ENCODE results near the gene MAMSTR.
A peak's percentile ranks its signal among the peaks of the same experiment; 100 is the strongest.

The MAMSTR gene

GRCh38 chr19:48674216-48674809 is 45.2 kb downstream of the MAMSTR start:
- H3K9me3 ChIP-seq (ENCODE audit: control insufficient read depth, insufficient read depth, low read length), result no peaks in the 10 kb centered on the region
- H3K4me1 ChIP-seq (ENCODE audit: control insufficient read depth, insufficient read depth, low read length), result peaks cover 13% of the 10 kb centered on the region
- peak overlapping the region; percentile 13 for H3K4me3 ChIP-seq (ENCODE audit: low read depth, low read length)
- no peak overlapping the region for H3K9ac ChIP-seq (ENCODE audit: low read depth, low read length)
- no peaks in the 10 kb centered on the region for H3K36me3 ChIP-seq (ENCODE audit: control insufficient read depth, insufficient read depth, low read length)
- H3K27me3 ChIP-seq (ENCODE audit: control insufficient read depth, insufficient read depth, low read length), result peaks cover 8% of the 10 kb centered on the region

- H3K9me3 ChIP-seq (ENCODE audit: control insufficient read depth, insufficient read depth, low read length), result no peaks in the 10 kb centered on the region
- H3K4me3 ChIP-seq (ENCODE audit: low read depth, low read length), result peak overlapping the region; percentile 30
Observed at GRCh38 chr19:48673436-48674100, 46.0 kb downstream of the MAMSTR start.

GRCh38 chr19:48672994-48673393 is 46.5 kb downstream of the MAMSTR start, which contains the start of gene NTN5:
Gene NTN5 (minus strand): TSS chr19:48673017. CDS start chr19:48670986, 2,031 bp downstream.
- H3K9me3 ChIP-seq (ENCODE audit: control insufficient read depth, insufficient read depth, low read length), result no peaks in the 10 kb centered on the region
- H3K27me3 ChIP-seq (ENCODE audit: control insufficient read depth, insufficient read depth, low read length), result peaks cover 8% of the 10 kb centered on the region
- H3K4me3 ChIP-seq (ENCODE audit: low read depth, low read length), result peak within 1 kb of the TSS; percentile 30
- peaks cover 13% of the 10 kb centered on the region for H3K4me1 ChIP-seq (ENCODE audit: control insufficient read depth, insufficient read depth, low read length)
- H3K36me3 ChIP-seq (ENCODE audit: control insufficient read depth, insufficient read depth, low read length), result no peaks in the 10 kb centered on the region
- no peak within 1 kb of the TSS for H3K9ac ChIP-seq (ENCODE audit: low read depth, low read length)

More at GRCh38 chr19:48673436-48674100, 46.0 kb downstream of the MAMSTR start:
- no peaks in the 10 kb centered on the region for H3K36me3 ChIP-seq (ENCODE audit: control insufficient read depth, insufficient read depth, low read length)
- H3K4me1 ChIP-seq (ENCODE audit: control insufficient read depth, insufficient read depth, low read length), result peaks cover 13% of the 10 kb centered on the region
- peaks cover 8% of the 10 kb centered on the region for H3K27me3 ChIP-seq (ENCODE audit: control insufficient read depth, insufficient read depth, low read length)
- H3K9ac ChIP-seq (ENCODE audit: low read depth, low read length), result no peak overlapping the region

GRCh38 chr19:48671446-48671995 is 48.0 kb downstream of the MAMSTR start:
- H3K9ac ChIP-seq (ENCODE audit: low read depth, low read length), result no peak overlapping the region

GRCh38 chr19:48670699-48671445 is 48.7 kb downstream of the MAMSTR start:
- no peak overlapping the region for H3K9ac ChIP-seq (ENCODE audit: low read depth, low read length)
- no peaks in the 10 kb centered on the region for H3K9me3 ChIP-seq (ENCODE audit: control insufficient read depth, insufficient read depth, low read length)
- no peak overlapping the region for H3K4me3 ChIP-seq (ENCODE audit: low read depth, low read length)
- H3K27me3 ChIP-seq (ENCODE audit: control insufficient read depth, insufficient read depth, low read length), result peaks cover 8% of the 10 kb centered on the region
- peaks cover 13% of the 10 kb centered on the region for H3K4me1 ChIP-seq (ENCODE audit: control insufficient read depth, insufficient read depth, low read length)
- H3K36me3 ChIP-seq (ENCODE audit: control insufficient read depth, insufficient read depth, low read length), result no peaks in the 10 kb centered on the region

More at GRCh38 chr19:48671446-48671995, 48.0 kb downstream of the MAMSTR start:
- no peaks in the 10 kb centered on the region for H3K36me3 ChIP-seq (ENCODE audit: control insufficient read depth, insufficient read depth, low read length)
- H3K27me3 ChIP-seq (ENCODE audit: control insufficient read depth, insufficient read depth, low read length), result peaks cover 8% of the 10 kb centered on the region
- no peak overlapping the region for H3K4me3 ChIP-seq (ENCODE audit: low read depth, low read length)
- no peaks in the 10 kb centered on the region for H3K9me3 ChIP-seq (ENCODE audit: control insufficient read depth, insufficient read depth, low read length)
- peaks cover 13% of the 10 kb centered on the region for H3K4me1 ChIP-seq (ENCODE audit: control insufficient read depth, insufficient read depth, low read length)

GRCh38 chr19:48669903-48670668 is 49.4 kb downstream of the MAMSTR start:
- Histone ChIP-seq H3K27me3 (ENCODE audit: control insufficient read depth, insufficient read depth, low read length) (peaks cover 8% of the 10 kb centered on the region), H3K9ac (ENCODE audit: low read depth, low read length) (no peak overlapping the region), H3K9me3 (ENCODE audit: control insufficient read depth, insufficient read depth, low read length) (no peaks in the 10 kb centered on the region), H3K36me3 (ENCODE audit: control insufficient read depth, insufficient read depth, low read length) (no peaks in the 10 kb centered on the region), H3K4me3 (ENCODE audit: low read depth, low read length) (no peak overlapping the region), H3K4me1 (ENCODE audit: control insufficient read depth, insufficient read depth, low read length) (peaks cover 11% of the 10 kb centered on the region)

GRCh38 chr19:48668761-48669160 is 50.8 kb downstream of the MAMSTR start:
- Histone ChIP-seq H3K4me1 (ENCODE audit: control insufficient read depth, insufficient read depth, low read length) (peaks cover 4% of the 10 kb centered on the region), H3K9me3 (ENCODE audit: control insufficient read depth, insufficient read depth, low read length) (no peaks in the 10 kb centered on the region), H3K9ac (ENCODE audit: low read depth, low read length) (no peak overlapping the region), H3K4me3 (ENCODE audit: low read depth, low read length) (no peak overlapping the region), H3K36me3 (ENCODE audit: control insufficient read depth, insufficient read depth, low read length) (no peaks in the 10 kb centered on the region), H3K27me3 (ENCODE audit: control insufficient read depth, insufficient read depth, low read length) (no peaks in the 10 kb centered on the region)

- Histone ChIP-seq H3K36me3 (ENCODE audit: control insufficient read depth, insufficient read depth, low read length) (no peaks in the 10 kb centered on the region), H3K27me3 (ENCODE audit: control insufficient read depth, insufficient read depth, low read length) (no peaks in the 10 kb centered on the region), H3K4me3 (ENCODE audit: low read depth, low read length) (no peak overlapping the region), H3K4me1 (ENCODE audit: control insufficient read depth, insufficient read depth, low read length) (no peaks in the 10 kb centered on the region), H3K9me3 (ENCODE audit: control insufficient read depth, insufficient read depth, low read length) (no peaks in the 10 kb centered on the region), H3K9ac (ENCODE audit: low read depth, low read length) (no peak overlapping the region)
Observed at GRCh38 chr19:48668332-48668731, 51.2 kb downstream of the MAMSTR start.

- peaks cover 2% of the 10 kb centered on the region for H3K4me1 ChIP-seq (ENCODE audit: control insufficient read depth, insufficient read depth, low read length)
- no peak overlapping the region for H3K4me3 ChIP-seq (ENCODE audit: low read depth, low read length)
- no peaks in the 10 kb centered on the region for H3K27me3 ChIP-seq (ENCODE audit: control insufficient read depth, insufficient read depth, low read length)
- no peaks in the 10 kb centered on the region for H3K36me3 ChIP-seq (ENCODE audit: control insufficient read depth, insufficient read depth, low read length)
- H3K9me3 ChIP-seq (ENCODE audit: control insufficient read depth, insufficient read depth, low read length), result no peaks in the 10 kb centered on the region
- no peak overlapping the region for H3K9ac ChIP-seq (ENCODE audit: low read depth, low read length)
Observed at GRCh38 chr19:48665786-48666185, 53.7 kb downstream of the MAMSTR start.

GRCh38 chr19:48664476-48664875 is 55.0 kb downstream of the MAMSTR start:
- H3K36me3 ChIP-seq (ENCODE audit: control insufficient read depth, insufficient read depth, low read length), result no peaks in the 10 kb centered on the region
- no peaks in the 10 kb centered on the region for H3K9me3 ChIP-seq (ENCODE audit: control insufficient read depth, insufficient read depth, low read length)
- H3K9ac ChIP-seq (ENCODE audit: low read depth, low read length), result no peak overlapping the region
- no peak overlapping the region for H3K4me3 ChIP-seq (ENCODE audit: low read depth, low read length)
- peaks cover 2% of the 10 kb centered on the region for H3K4me1 ChIP-seq (ENCODE audit: control insufficient read depth, insufficient read depth, low read length)
- no peaks in the 10 kb centered on the region for H3K27me3 ChIP-seq (ENCODE audit: control insufficient read depth, insufficient read depth, low read length)

GRCh38 chr19:48663667-48664066 is 55.9 kb downstream of the MAMSTR start:
- Histone ChIP-seq H3K9ac (ENCODE audit: low read depth, low read length) (no peak overlapping the region), H3K27me3 (ENCODE audit: control insufficient read depth, insufficient read depth, low read length) (no peaks in the 10 kb centered on the region), H3K9me3 (ENCODE audit: control insufficient read depth, insufficient read depth, low read length) (no peaks in the 10 kb centered on the region), H3K36me3 (ENCODE audit: control insufficient read depth, insufficient read depth, low read length) (no peaks in the 10 kb centered on the region), H3K4me1 (ENCODE audit: control insufficient read depth, insufficient read depth, low read length) (peaks cover 2% of the 10 kb centered on the region), H3K4me3 (ENCODE audit: low read depth, low read length) (no peak overlapping the region)

Data from iPS-15b (cell line).